H1 (cell line): ENCODE measurements around the gene PTX4. TPM values are rescaled to one million over a fixed set of nuclear protein-coding genes. Genes with fewer than 3 reads are reported as not detected.

Experiments used
- CTCF ChIA-PET: fragments of 300-600 bp; sonication (Branson Sonifier 250); formaldehyde crosslinking; loops from one replicate; lab custom pipeline; 2021; ENCODE audit not compliant: partially characterized antibody; lab: Charles Lee
- POLR2A ChIA-PET: fragments of 300-600 bp; sonication (Branson Sonifier 250); formaldehyde crosslinking; loops from one replicate; lab custom pipeline; 2021; ENCODE audit warnings: inconsistent platforms; ENCODE audit not compliant: partially characterized antibody; lab: Charles Lee
- DNase-seq, 2 experiments: peaks; one replicate each; pipeline versions ENCODE4 v3.0.0 to v3.0.0-alpha.2; 2010 to 2022; ENCODE audit warnings: low spot score in 2 of 2, low read depth in 1 of 2, mixed read lengths in 1 of 2
- FAIRE-seq: peaks from 2 replicates; lab custom pipeline; 2011; peaks lifted over from hg19 to GRCh38; lab: Jason Lieb, UNC
- H2AFZ ChIP-seq: 2 replicates; pipeline ENCODE4 v1.8.1; 2012; ENCODE audit warnings: low read length, inconsistent platforms
- H2AK5ac ChIP-seq: 2 replicates; pipeline ENCODE4 v1.6.1; 2013; ENCODE audit warnings: low read depth, low read length
- H2BK120ac ChIP-seq: replicated peaks from 2 replicates; pipeline ENCODE3; 2013; ENCODE audit warnings: low read depth, low read length, inconsistent platforms
- H2BK12ac ChIP-seq: 2 replicates; pipeline ENCODE4 v1.6.1; 2013; ENCODE audit warnings: low read depth, low read length
- H2BK15ac ChIP-seq: 2 replicates; pipeline ENCODE4 v1.6.1; 2013; ENCODE audit warnings: low read length
- H2BK20ac ChIP-seq: 2 replicates; pipeline ENCODE4 v1.6.1; 2013; ENCODE audit warnings: low read length
- H2BK5ac ChIP-seq: 2 replicates; pipeline ENCODE4 v1.6.1; 2013; ENCODE audit warnings: low read depth, low read length
- H3K14ac ChIP-seq: 2 replicates; pipeline ENCODE4 v1.6.1; 2013; ENCODE audit warnings: inconsistent platforms; ENCODE audit not compliant: insufficient read length
- H3K18ac ChIP-seq: 2 replicates; pipeline ENCODE4 v1.6.1; 2013; ENCODE audit warnings: low read length; ENCODE audit errors: extremely low read depth
- H3K23ac ChIP-seq: 2 replicates; pipeline ENCODE4 v1.6.1; 2013; ENCODE audit warnings: inconsistent platforms; ENCODE audit not compliant: insufficient read length
- H3K23me2 ChIP-seq: 2 replicates; pipeline ENCODE4 v1.6.1; 2013; ENCODE audit warnings: low read depth, low read length
- H3K27ac ChIP-seq: 2 replicates; pipeline ENCODE4 v1.6.1; 2011; ENCODE audit warnings: low read depth, low read length, inconsistent platforms
- H3K27me3 ChIP-seq, 4 experiments: replicated peaks in 1 of 4; 1 replicate in 1 of 4; 2 replicates in 3 of 4; pipeline versions ENCODE4 v1.6.1 to v1.8.1; 2011 to 2013; ENCODE audit warnings: low read length in 3 of 4, mild to moderate bottlenecking in 3 of 4, inconsistent platforms in 2 of 4, mixed read lengths in 2 of 4, moderate library complexity in 1 of 4; ENCODE audit not compliant: control insufficient read depth in 3 of 4, insufficient read depth in 3 of 4; ENCODE audit errors: extremely low read depth in 1 of 4
- H3K36me3 ChIP-seq, 4 experiments: 2 replicates each; pipeline versions ENCODE4 v1.6.1 to v1.8.1; 2011 to 2013; ENCODE audit warnings: mild to moderate bottlenecking in 4 of 4, low read length in 3 of 4, moderate library complexity in 2 of 4, control low read depth in 1 of 4, inconsistent platforms in 1 of 4; ENCODE audit not compliant: insufficient read depth in 4 of 4, control insufficient read depth in 2 of 4
- H3K4ac ChIP-seq: replicated peaks from 2 replicates; pipeline ENCODE3; 2013; ENCODE audit warnings: low read length, low read depth, mixed read lengths, inconsistent platforms; ENCODE audit not compliant: insufficient read length
- H3K4me1 ChIP-seq, 4 experiments: replicated peaks in 1 of 4; 1 replicate in 1 of 4; 2 replicates in 3 of 4; pipeline versions ENCODE4 v1.6.1 to v1.8.1; 2011 to 2013; ENCODE audit warnings: low read length in 3 of 4, inconsistent platforms in 2 of 4, mixed read lengths in 1 of 4; ENCODE audit not compliant: insufficient read depth in 4 of 4, control insufficient read depth in 3 of 4
- H3K4me2 ChIP-seq, 2 experiments: 2 replicates each; pipeline versions ENCODE4 v1.6.1 to v1.8.1; 2011 to 2013; ENCODE audit warnings: low read depth in 2 of 2, low read length in 2 of 2, control low read depth in 1 of 2, inconsistent platforms in 1 of 2, mild to moderate bottlenecking in 1 of 2; ENCODE audit not compliant: insufficient read depth in 1 of 2
- H3K4me3 ChIP-seq, 4 experiments: fragments of 200-600, 300-600 bp in 1 of 4; sonication (generic), shearing (Covaris generic), sonication (Bioruptor Twin) in 1 of 4; 2 replicates each; pipeline versions ENCODE4 v1.5.1 to v1.8.1; 2011 to 2016; ENCODE audit warnings: low read length in 4 of 4, low read depth in 3 of 4, control low read depth in 2 of 4, inconsistent platforms in 2 of 4, mild to moderate bottlenecking in 2 of 4, mixed read lengths in 1 of 4, moderate library complexity in 1 of 4; ENCODE audit not compliant: insufficient read depth in 2 of 4; ENCODE audit errors: extremely low read depth in 1 of 4
- H3K56ac ChIP-seq: replicated peaks from 2 replicates; pipeline ENCODE3; 2013; ENCODE audit warnings: low read depth, mild to moderate bottlenecking, mixed read lengths, low read length, inconsistent platforms; ENCODE audit not compliant: insufficient read length
- H3K79me1 ChIP-seq: 2 replicates; pipeline ENCODE4 v1.6.1; 2013; ENCODE audit warnings: low read depth, low read length, control low read depth
- H3K79me2 ChIP-seq, 2 experiments: 2 replicates each; pipeline versions ENCODE4 v1.6.1 to v1.8.1; 2012 to 2013; ENCODE audit warnings: low read length in 2 of 2, mild to moderate bottlenecking in 2 of 2, inconsistent platforms in 1 of 2; ENCODE audit not compliant: insufficient read depth in 2 of 2, control insufficient read depth in 1 of 2
- H3K9ac ChIP-seq, 4 experiments: replicated peaks in 1 of 4; 1 replicate in 1 of 4; 2 replicates in 3 of 4; pipeline versions ENCODE4 v1.6.1 to v1.8.1; 2011 to 2013; ENCODE audit warnings: low read depth in 3 of 4, low read length in 3 of 4, control low read depth in 2 of 4, mild to moderate bottlenecking in 2 of 4, moderate library complexity in 2 of 4, inconsistent platforms in 1 of 4; ENCODE audit errors: extremely low read depth in 1 of 4
- H3K9me3 ChIP-seq, 2 experiments: 2 replicates each; pipeline versions ENCODE4 v1.6.1 to v1.8.1; 2012 to 2013; ENCODE audit warnings: mild to moderate bottlenecking in 2 of 2, moderate library complexity in 2 of 2, control low read depth in 1 of 2, inconsistent platforms in 1 of 2, low read depth in 1 of 2, low read length in 1 of 2, mixed read lengths in 1 of 2; ENCODE audit not compliant: insufficient read depth in 2 of 2
- H4K20me1 ChIP-seq, 2 experiments: replicated peaks in 1 of 2; 2 replicates each; pipeline versions ENCODE3 to v1.8.1; 2011 to 2013; ENCODE audit warnings: inconsistent platforms in 2 of 2, low read length in 2 of 2, mild to moderate bottlenecking in 1 of 2; ENCODE audit not compliant: insufficient read depth in 2 of 2, control insufficient read depth in 1 of 2
- H4K5ac ChIP-seq: 2 replicates; pipeline ENCODE4 v1.6.1; 2013; ENCODE audit warnings: low read length, low read depth, mixed read lengths, inconsistent platforms; ENCODE audit not compliant: insufficient read length
- H4K8ac ChIP-seq: 2 replicates; pipeline ENCODE4 v1.8.0; 2013; ENCODE audit warnings: mild to moderate bottlenecking, moderate library complexity, low read length, inconsistent platforms; ENCODE audit not compliant: insufficient read depth; ENCODE audit errors: extremely low read depth
- H4K91ac ChIP-seq: replicated peaks from 2 replicates; pipeline ENCODE3; 2013; ENCODE audit warnings: low read length, mixed read lengths, inconsistent platforms; ENCODE audit not compliant: insufficient read length
- KDM1A ChIP-seq: fragments of 200-600, 300-600 bp; sonication (generic); IDR thresholded peaks from 2 replicates; pipeline ENCODE4 v1.7.1; 2016; ENCODE audit warnings: mild to moderate bottlenecking, low read length, borderline replicate concordance
- RFX5 ChIP-seq: IDR thresholded peaks from 2 replicates; pipeline ENCODE4 v1.6.1; 2011; ENCODE audit warnings: low read depth, low read length, improper control_type of control experiment, borderline replicate concordance
- WGBS, 2 experiments: shearing (Covaris generic) in 1 of 2; methylation state at CpG; one replicate each; pipeline versions ENCODE4 v1.1.6 to v1.1.7; 2013 to 2015; ENCODE audit warnings: low lambda C conversion rate in 2 of 2, mixed read lengths in 2 of 2, inconsistent platforms in 1 of 2, low coverage in 1 of 2, missing lambda C conversion rate in 1 of 2; ENCODE audit not compliant: insufficient replicate concordance in 2 of 2, insufficient coverage in 1 of 2, insufficient read length in 1 of 2; ENCODE audit errors: extremely low coverage in 1 of 2, missing lambda C conversion rate in 1 of 2; 5-methylcytosine and 5-hydroxymethylcytosine counted together
- polyA plus RNA-seq, 7 experiments: library from polyadenylated mRNA; depleted of rRNA in 3 of 7; stranded (reverse) in 5 of 7; unstranded in 2 of 7; fragments of >200 nt in 5 of 7; fragments of 200-250 nt in 2 of 7; gene quantifications; 1 replicate in 5 of 7; 2 replicates in 1 of 7; 4 replicates in 1 of 7; pipeline versions ENCODE4 v1.2.1 to v1.2.3, GENCODE V29; 2011 to 2013; ENCODE audit warnings: missing spikeins in 2 of 7, mixed read lengths in 2 of 7
- total RNA-seq: library from RNA; stranded (reverse); fragmentation: NEBNext Ultra II Directional; extraction: Animal tissue kit (Norgen Biotek cat#: 25700); gene quantifications from 2 replicates; pipeline ENCODE4 v1.2.1, GENCODE V29; 2021

The PTX4 gene
- total and polyA plus RNA-seq, 2 of the 8 experiments (the other 6 are each of a cell fraction or from before 2014, with no cell fraction given) = not detected

DNA sequence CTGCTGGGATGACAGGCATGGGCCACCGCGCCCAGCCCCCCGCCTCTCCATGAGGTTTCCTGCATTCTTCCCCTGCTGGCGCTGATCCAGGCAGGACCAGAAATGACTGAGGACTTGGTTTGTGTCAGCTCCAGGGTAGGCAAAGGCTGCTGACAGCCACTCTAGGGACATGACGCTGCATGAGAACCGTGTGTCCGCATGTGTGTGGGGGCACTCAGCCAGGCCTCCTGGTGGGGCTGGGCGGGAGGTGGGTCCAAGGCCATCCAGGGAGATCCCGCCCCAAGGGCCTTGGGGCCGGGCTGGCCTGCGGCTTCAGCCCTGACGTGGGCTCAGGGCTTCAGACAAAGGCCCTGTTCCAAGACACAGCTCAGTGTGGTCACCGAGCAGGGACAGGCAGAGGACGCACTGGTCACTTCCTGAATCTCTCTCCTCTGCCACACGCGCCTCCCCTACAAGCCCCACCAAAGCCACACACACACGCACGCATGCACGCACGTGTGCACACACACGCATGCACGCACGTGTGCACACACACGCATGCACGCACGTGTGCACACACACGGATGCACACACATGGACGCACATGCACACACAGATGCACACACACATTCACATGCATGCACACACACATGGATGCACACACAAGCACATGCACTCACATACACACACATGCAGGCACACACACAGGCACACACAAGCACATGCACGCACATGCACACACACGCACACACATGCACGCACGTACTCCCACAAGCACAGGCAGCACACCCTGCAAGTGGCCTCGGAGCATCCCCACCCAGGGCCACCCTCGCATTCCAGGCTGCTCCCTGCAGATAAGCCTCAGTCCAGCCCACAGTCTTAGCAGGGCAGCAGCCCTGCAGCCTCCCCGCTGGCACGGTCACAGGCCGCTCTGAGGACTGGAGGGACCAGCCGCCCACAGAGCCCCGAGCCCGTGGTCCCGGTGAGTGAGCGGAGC, 39.4 kb upstream of the PTX4 start:
- H2BK5ac ChIP-seq = peak overlapping the region; percentile 75; the same call in 1 of the 2 replicates
- H3K18ac ChIP-seq = no peak overlapping the region; the same call in 1 of the 2 replicates
- no peak overlapping the region for H3K27ac ChIP-seq
- H3K36me3 ChIP-seq = peaks cover 0 to 3% (median 0%) of the 10 kb centered on the region in 4 experiments; a peak in 3 of 8 replicates
- H2BK120ac ChIP-seq = no peak overlapping the region
- ChIA-PET POLR2A (interaction anchor here (0.7 to 2.0 kb wide), 5 partner anchors 16 to 241 kb away, joined by 3 to 8 read pairs (median 3); no protein-coding TSS in a partner anchor), CTCF (interaction anchor here (3.2 kb wide), 1 partner anchor 11 kb away, joined by 11 read pairs; no protein-coding TSS in a partner anchor)
- H3K4me1 ChIP-seq = no peaks in the 10 kb centered on the region; a peak in 1 of 7 replicates
- H3K27me3 ChIP-seq = no peaks in the 10 kb centered on the region
- no peak for DNase-seq
- no peak overlapping the region for H4K5ac ChIP-seq
- no peak overlapping the region; the same call in 1 of the 2 replicates for H2BK15ac ChIP-seq
- no peak overlapping the region for H4K91ac ChIP-seq
- FAIRE-seq = no peak
- peak overlapping the region; percentile 78 for H3K4ac ChIP-seq
- peak overlapping the region; percentile 94; the same call in 1 of the 2 replicates for H2AK5ac ChIP-seq
- no peaks in the 10 kb centered on the region for H3K79me1 ChIP-seq
- H3K14ac ChIP-seq = no peak overlapping the region
- no peak overlapping the region for H3K56ac ChIP-seq
- H3K4me2 ChIP-seq = no peak overlapping the region
- no peak overlapping the region for H3K23ac ChIP-seq
- H3K9me3 ChIP-seq = no peaks in the 10 kb centered on the region
- no peak for TF ChIP-seq RFX5
- TF ChIP-seq KDM1A = peak; percentile 54; the same call in 1 of the 2 replicates
- H2BK12ac ChIP-seq = peak overlapping the region; percentile 97; the same call in 1 of the 2 replicates
- 93% methylated on average over 42 of the region's 42 CpGs; no CpG with 5 or more reads in 1 of the 2 experiments for WGBS, 2 experiments
- peak overlapping the region; percentile 79 for H4K8ac ChIP-seq
- no peaks in the 10 kb centered on the region for H3K79me2 ChIP-seq
- H2AFZ ChIP-seq = no peak overlapping the region
- H3K4me3 ChIP-seq = no peak overlapping the region
- H4K20me1 ChIP-seq = peaks cover 2 to 5% of the 10 kb centered on the region in 2 experiments
- 0 out of 2 replicates have a peak overlapping the region, but pooled peaks have one; percentile 72 for H2BK20ac ChIP-seq
- no peaks in the 10 kb centered on the region for H3K23me2 ChIP-seq
- H3K9ac ChIP-seq = no peak overlapping the region; a peak in 1 of 7 replicates
